BLaER1 treated with 17β-estradiol and CSF1 and Interleukin-3, amounts not matched to agents 10 nM and 100 nM (cell line): Measurements from ENCODE around the gene BRD2.
A peak's percentile ranks its signal among the peaks of the same experiment; 100 is the strongest.

Experiments used
- H3K27ac ChIP-seq, 11 experiments: shearing (Covaris generic); formaldehyde crosslinking; 2 replicates each; pipeline ENCODE4 v1.8.1; 2022
- H3K27me3 ChIP-seq, 11 experiments: shearing (Covaris generic); formaldehyde crosslinking; 2 replicates each; pipeline ENCODE4 v1.8.1; 2022
- H3K36me3 ChIP-seq, 11 experiments: shearing (Covaris generic); formaldehyde crosslinking; 2 replicates each; pipeline ENCODE4 v1.8.1; 2022
- H3K4me1 ChIP-seq, 10 experiments: shearing (Covaris generic); formaldehyde crosslinking; 2 replicates each; pipeline ENCODE4 v1.8.1; 2022
- H3K4me2 ChIP-seq, 11 experiments: shearing (Covaris generic); formaldehyde crosslinking; 2 replicates each; pipeline ENCODE4 v1.8.1; 2022
- H3K4me3 ChIP-seq, 10 experiments: shearing (Covaris generic); formaldehyde crosslinking; 2 replicates each; pipeline ENCODE4 v1.8.1; 2022
- H3K9ac ChIP-seq, 11 experiments: shearing (Covaris generic); formaldehyde crosslinking; 2 replicates each; pipeline ENCODE4 v1.8.1; 2022
- H3K9me3 ChIP-seq, 11 experiments: shearing (Covaris generic); formaldehyde crosslinking; replicated peaks in 1 of 11; 2 replicates each; pipeline ENCODE4 v1.8.1; 2022
- H4K20me1 ChIP-seq, 11 experiments: shearing (Covaris generic); formaldehyde crosslinking; 2 replicates each; pipeline ENCODE4 v1.8.1; 2022
- Cebpa-rat ChIP-seq, 11 experiments: shearing (Covaris generic); IDR thresholded peaks; 2 replicates each; pipeline ENCODE4 v1.8.1; 2022

The BRD2 gene

GRCh38 chr6:33008944-33009861 is 40.8 kb downstream of the BRD2 start, which contains the start of gene HLA-DOA:
Gene HLA-DOA (minus strand): TSS chr6:33009591.
- H3K27me3 ChIP-seq: no peaks in the 10 kb centered on the region

GRCh38 chr6:33010356-33010755 is 42.0 kb downstream of the BRD2 start:
- Histone ChIP-seq H3K27me3 (no peaks in the 10 kb centered on the region), H3K4me1 (peaks cover 18 to 42% (median 35%) of the 10 kb centered on the region in 10 experiments), H3K27ac (peak overlapping the region in 7 of 11 experiments; percentile 72 to 86 (median 82); a peak in 8 of 22 replicates), H3K4me3 (no peak overlapping the region), H3K9ac (no peak overlapping the region; a peak in 1 of 22 replicates), H3K4me2 (peak overlapping the region in 8 of 11 experiments; percentile 70 to 92 (median 86); a peak in 11 of 22 replicates), H3K36me3 (peaks cover 0 to 29% (median 25%) of the 10 kb centered on the region in 11 experiments; a peak in 16 of 22 replicates), H4K20me1 (no peaks in the 10 kb centered on the region), H3K9me3 (no peaks in the 10 kb centered on the region)
- TF ChIP-seq Cebpa-rat (IDR thresholded peaks at IDR 0.05): no peak

More at GRCh38 chr6:33008944-33009861, 40.8 kb downstream of the BRD2 start, which contains the start of gene HLA-DOA:
- peaks cover 13 to 37% (median 29%) of the 10 kb centered on the region in 10 experiments for H3K4me1 ChIP-seq
- no peaks in the 10 kb centered on the region for H3K9me3 ChIP-seq
- peak within 1 kb of the TSS; percentile 70 to 98 (median 87) for H3K4me2 ChIP-seq
- H3K9ac ChIP-seq: peak within 1 kb of the TSS; percentile 32 to 84 (median 78); a peak in 20 of 22 replicates
- peaks cover 0 to 30% (median 26%) of the 10 kb centered on the region in 11 experiments; a peak in 16 of 22 replicates for H3K36me3 ChIP-seq
- no peaks in the 10 kb centered on the region for H4K20me1 ChIP-seq
- no peak for TF ChIP-seq Cebpa-rat (IDR thresholded peaks at IDR 0.05)
- peak within 1 kb of the TSS; percentile 24 to 77 (median 68); a peak in 19 of 20 replicates for H3K4me3 ChIP-seq
- H3K27ac ChIP-seq: peak within 1 kb of the TSS in 9 of 11 experiments; percentile 64 to 86 (median 81); a peak in 18 of 22 replicates

- no peaks in the 10 kb centered on the region for H3K36me3 ChIP-seq
- H3K4me3 ChIP-seq: no peak overlapping the region
- H3K27me3 ChIP-seq: no peaks in the 10 kb centered on the region
- H3K4me2 ChIP-seq: no peak overlapping the region
- H3K9me3 ChIP-seq: no peaks in the 10 kb centered on the region
- TF ChIP-seq Cebpa-rat (IDR thresholded peaks at IDR 0.05): no peak
- no peak overlapping the region for H3K9ac ChIP-seq
- no peak overlapping the region for H3K27ac ChIP-seq
- H3K4me1 ChIP-seq: peaks cover 38 to 48% (median 41%) of the 10 kb centered on the region in 10 experiments
- H4K20me1 ChIP-seq: no peaks in the 10 kb centered on the region
These were observed 45.2 kb downstream of the BRD2 start for GRCh38 chr6:33013608-33014007.

GRCh38 chr6:33014841-33015634 is 46.6 kb downstream of the BRD2 start:
- Histone ChIP-seq H3K4me1 (peaks cover 39 to 48% (median 43%) of the 10 kb centered on the region in 10 experiments), H3K4me3 (no peak overlapping the region), H3K36me3 (no peaks in the 10 kb centered on the region), H4K20me1 (no peaks in the 10 kb centered on the region), H3K4me2 (peak overlapping the region in 10 of 11 experiments; percentile 12 to 58 (median 32); a peak in 15 of 22 replicates), H3K27ac (no peak overlapping the region), H3K27me3 (no peaks in the 10 kb centered on the region), H3K9me3 (no peaks in the 10 kb centered on the region), H3K9ac (no peak overlapping the region; a peak in 1 of 22 replicates)
- no peak for TF ChIP-seq Cebpa-rat (IDR thresholded peaks at IDR 0.05)

- no peak for TF ChIP-seq Cebpa-rat (IDR thresholded peaks at IDR 0.05)
- Histone ChIP-seq H3K4me1 (peaks cover 43 to 51% (median 49%) of the 10 kb centered on the region in 10 experiments), H3K9ac (no peak overlapping the region; a peak in 1 of 22 replicates), H4K20me1 (no peaks in the 10 kb centered on the region), H3K9me3 (no peaks in the 10 kb centered on the region), H3K4me3 (no peak overlapping the region), H3K4me2 (peak overlapping the region in 1 of 11 experiments; percentile 29; a peak in 3 of 22 replicates), H3K36me3 (no peaks in the 10 kb centered on the region), H3K27ac (no peak overlapping the region), H3K27me3 (no peaks in the 10 kb centered on the region)
These were observed 47.4 kb downstream of the BRD2 start for GRCh38 chr6:33015798-33016197.

- Histone ChIP-seq H3K4me2 (peak overlapping the region in 9 of 11 experiments; percentile 77 to 89 (median 83); a peak in 15 of 22 replicates), H3K4me3 (no peak overlapping the region), H3K4me1 (peaks cover 46 to 60% (median 52%) of the 10 kb centered on the region in 10 experiments), H3K9ac (no peak overlapping the region), H4K20me1 (no peaks in the 10 kb centered on the region), H3K9me3 (no peaks in the 10 kb centered on the region), H3K27me3 (no peaks in the 10 kb centered on the region), H3K27ac (peak overlapping the region in 2 of 11 experiments; percentile 78 to 82; a peak in 4 of 22 replicates), H3K36me3 (no peaks in the 10 kb centered on the region)
- no peak for TF ChIP-seq Cebpa-rat (IDR thresholded peaks at IDR 0.05)
These were observed 48.6 kb downstream of the BRD2 start for GRCh38 chr6:33017018-33017417.

- Histone ChIP-seq H3K4me3 (no peak overlapping the region), H3K4me1 (peaks cover 46 to 60% (median 52%) of the 10 kb centered on the region in 10 experiments), H3K27me3 (no peaks in the 10 kb centered on the region), H3K36me3 (no peaks in the 10 kb centered on the region), H3K27ac (peak overlapping the region; percentile 5 to 82 (median 72); a peak in 18 of 22 replicates), H3K4me2 (peak overlapping the region; percentile 77 to 89 (median 83)), H4K20me1 (no peaks in the 10 kb centered on the region), H3K9me3 (no peaks in the 10 kb centered on the region), H3K9ac (peak overlapping the region in 9 of 11 experiments; percentile 10 to 65 (median 36); a peak in 7 of 22 replicates)
- TF ChIP-seq Cebpa-rat (IDR thresholded peaks at IDR 0.05): no peak
These were observed 49.4 kb downstream of the BRD2 start for GRCh38 chr6:33017694-33018353.

GRCh38 chr6:33018418-33018817 is 50.0 kb downstream of the BRD2 start:
- no peaks in the 10 kb centered on the region for H4K20me1 ChIP-seq
- peak overlapping the region; percentile 77 to 89 (median 83) for H3K4me2 ChIP-seq
- no peaks in the 10 kb centered on the region for H3K9me3 ChIP-seq
- TF ChIP-seq Cebpa-rat (IDR thresholded peaks at IDR 0.05): no peak
- peak overlapping the region in 9 of 11 experiments; percentile 10 to 65 (median 36); a peak in 6 of 22 replicates for H3K9ac ChIP-seq
- peaks cover 46 to 60% (median 52%) of the 10 kb centered on the region in 10 experiments for H3K4me1 ChIP-seq
- peak overlapping the region in 10 of 11 experiments; percentile 57 to 82 (median 73); a peak in 18 of 22 replicates for H3K27ac ChIP-seq
- H3K4me3 ChIP-seq: no peak overlapping the region
- H3K27me3 ChIP-seq: no peaks in the 10 kb centered on the region
- H3K36me3 ChIP-seq: no peaks in the 10 kb centered on the region
